ENCODE data around the gene CDH18. TPM values are rescaled to one million over a fixed set of nuclear protein-coding genes. Genes with fewer than 3 reads are reported as not detected.
"Not testable (repeated sequence)": the region's sequence is repeated elsewhere in the genome, so short reads cannot be mapped to it uniquely, and the experiment has no call there.

Gene CDH18
- total and polyA plus RNA-seq, 2 donors (not counting 3 experiments of a cell fraction or from before 2014, with no cell fraction given) = 0.06 TPM; not detected in 1

GRCh38 chr5:19777363-19777762, 210.6 kb downstream of the CDH18 start:
- Histone ChIP-seq H3K4me2 (ENCODE audit: insufficient read depth, low read length) (no peak overlapping the region), H3K27ac (ENCODE audit: insufficient read depth, low read depth, low read length) (no peak overlapping the region), H3K4me1 (ENCODE audit: control insufficient read depth, extremely low read depth, insufficient read depth, low read length) (no peaks in the 10 kb centered on the region), H2AFZ (ENCODE audit: low read depth, low read length) (no peak overlapping the region), H3K9me1 (replicated peaks; ENCODE audit: control insufficient read depth, extremely low read depth, insufficient read depth, low read length) (no peaks in the 10 kb centered on the region), H3K9me3 (replicated peaks; ENCODE audit: control insufficient read depth, insufficient read depth, low read length) (no peaks in the 10 kb centered on the region), H3K36me3 (ENCODE audit: control insufficient read depth in 2 of 2, extremely low read depth in 1 of 2, insufficient read depth in 2 of 2, low read length in 2 of 2) (no peaks in the 10 kb centered on the region), H3K9ac (replicated peaks; ENCODE audit: extremely low read depth, insufficient read depth, low read length) (no peak overlapping the region), H3K27me3 (ENCODE audit: control insufficient read depth in 2 of 2, insufficient read depth in 2 of 2, low read length in 2 of 2) (no peaks in the 10 kb centered on the region), H3K4me3 (replicated peaks in 1 of 3; ENCODE audit: insufficient read depth in 1 of 3, low read depth in 1 of 3, low read length in 3 of 3) (no peak overlapping the region), H4K20me1 (replicated peaks; ENCODE audit: control insufficient read depth, extremely low read depth, insufficient read depth, low read length) (no peaks in the 10 kb centered on the region), H3K79me2 (ENCODE audit: control insufficient read depth, insufficient read depth, low read length) (no peaks in the 10 kb centered on the region)
- no TSS peak for BruUV-seq (replicated peaks)
- no peak for TF ChIP-seq EZH2 (IDR thresholded peaks at IDR 0.05; ENCODE audit: borderline replicate concordance, low read depth, low read length, severe bottlenecking)
- TF ChIP-seq MYC (IDR thresholded peaks at IDR 0.05; ENCODE audit: low read depth, low read length) = no peak
- no peak for TF ChIP-seq MAX (IDR thresholded peaks at IDR 0.05; ENCODE audit: insufficient read depth, insufficient read length)
- no peak for TF ChIP-seq JUN (IDR thresholded peaks at IDR 0.05; ENCODE audit: borderline replicate concordance, insufficient read depth, insufficient read length, low read depth)
- TF ChIP-seq FOS (IDR thresholded peaks at IDR 0.05; ENCODE audit: borderline replicate concordance, insufficient read depth, low read length) = no peak
- no peak for TF ChIP-seq CTCF (IDR thresholded peaks at IDR 0.05; ENCODE audit: extremely low read depth in 1 of 2, insufficient read depth in 1 of 2, low read depth in 1 of 2, low read length in 2 of 2)
- TF ChIP-seq POLR2A (IDR thresholded peaks at IDR 0.05; ENCODE audit: low read depth, low read length) = no peak
- no peak for TF ChIP-seq GATA2 (IDR thresholded peaks at IDR 0.05; ENCODE audit: insufficient read depth, insufficient read length, low read depth, low read length)
- TF ChIP-seq POLR2AphosphoS5 (IDR thresholded peaks at IDR 0.05; ENCODE audit: insufficient read depth, low read depth, low read length) = no peak
- DNase-seq (ENCODE audit: low read depth, low spot score) = no peak
- FAIRE-seq = no peak
- POLR2A ChIA-PET = no interaction called here
- intact Hi-C loops (cut with micrococcal nuclease) (no loop called here), dilution Hi-C loops (cut with MboI; ENCODE audit: extremely low pct_ligation_motif_present, low sequenced_read_pairs) (no loop called here)
- CTCF ChIA-PET = no interaction called here

GRCh38 chr5:19776886-19777285, 211.1 kb downstream of the CDH18 start:
- H3K9ac ChIP-seq (replicated peaks; ENCODE audit: extremely low read depth, insufficient read depth, low read length); intact Hi-C loops (cut with micrococcal nuclease); POLR2A ChIA-PET; H3K9me3 ChIP-seq (replicated peaks; ENCODE audit: control insufficient read depth, insufficient read depth, low read length); H3K79me2 ChIP-seq (ENCODE audit: control insufficient read depth, insufficient read depth, low read length); H3K9me1 ChIP-seq (replicated peaks; ENCODE audit: control insufficient read depth, extremely low read depth, insufficient read depth, low read length); H3K4me1 ChIP-seq (ENCODE audit: control insufficient read depth, extremely low read depth, insufficient read depth, low read length); dilution Hi-C loops (cut with MboI; ENCODE audit: extremely low pct_ligation_motif_present, low sequenced_read_pairs); H3K27ac ChIP-seq (ENCODE audit: insufficient read depth, low read depth, low read length); H3K27me3 ChIP-seq (ENCODE audit: control insufficient read depth in 2 of 2, insufficient read depth in 2 of 2, low read length in 2 of 2); FAIRE-seq; H2AFZ ChIP-seq (ENCODE audit: low read depth, low read length); DNase-seq (ENCODE audit: low read depth, low spot score); H3K4me3 ChIP-seq (replicated peaks in 1 of 3; ENCODE audit: insufficient read depth in 1 of 3, low read depth in 1 of 3, low read length in 3 of 3); H4K20me1 ChIP-seq (replicated peaks; ENCODE audit: control insufficient read depth, extremely low read depth, insufficient read depth, low read length); H3K4me2 ChIP-seq (ENCODE audit: insufficient read depth, low read length); CTCF ChIA-PET; H3K36me3 ChIP-seq (ENCODE audit: control insufficient read depth in 2 of 2, extremely low read depth in 1 of 2, insufficient read depth in 2 of 2, low read length in 2 of 2); BruUV-seq (replicated peaks): not testable (repeated sequence)

Measured in endothelial cell of umbilical vein (primary cell).